H1 (cell line): ENCODE data around the gene OR6N1. TPM values are rescaled to one million over a fixed set of nuclear protein-coding genes. Genes with fewer than 3 reads are reported as not detected.

Source experiments
- CTCF ChIA-PET: fragments of 300-600 bp; sonication (Branson Sonifier 250); formaldehyde crosslinking; loops from one replicate; lab custom pipeline; 2021; ENCODE audit not compliant: partially characterized antibody; lab: Charles Lee
- POLR2A ChIA-PET: fragments of 300-600 bp; sonication (Branson Sonifier 250); formaldehyde crosslinking; loops from one replicate; lab custom pipeline; 2021; ENCODE audit warnings: inconsistent platforms; ENCODE audit not compliant: partially characterized antibody; lab: Charles Lee
- DNase-seq, 2 experiments: peaks; one replicate each; pipeline versions ENCODE4 v3.0.0 to v3.0.0-alpha.2; 2010 to 2022; ENCODE audit warnings: low spot score in 2 of 2, low read depth in 1 of 2, mixed read lengths in 1 of 2
- FAIRE-seq: peaks from 2 replicates; lab custom pipeline; 2011; peaks lifted over from hg19 to GRCh38; lab: Jason Lieb, UNC
- H2AFZ ChIP-seq: 2 replicates; pipeline ENCODE4 v1.8.1; 2012; ENCODE audit warnings: low read length, inconsistent platforms
- H2AK5ac ChIP-seq: 2 replicates; pipeline ENCODE4 v1.6.1; 2013; ENCODE audit warnings: low read depth, low read length
- H2BK120ac ChIP-seq: replicated peaks from 2 replicates; pipeline ENCODE3; 2013; ENCODE audit warnings: low read depth, low read length, inconsistent platforms
- H2BK12ac ChIP-seq: 2 replicates; pipeline ENCODE4 v1.6.1; 2013; ENCODE audit warnings: low read depth, low read length
- H2BK15ac ChIP-seq: 2 replicates; pipeline ENCODE4 v1.6.1; 2013; ENCODE audit warnings: low read length
- H2BK20ac ChIP-seq: 2 replicates; pipeline ENCODE4 v1.6.1; 2013; ENCODE audit warnings: low read length
- H2BK5ac ChIP-seq: 2 replicates; pipeline ENCODE4 v1.6.1; 2013; ENCODE audit warnings: low read depth, low read length
- H3K14ac ChIP-seq: 2 replicates; pipeline ENCODE4 v1.6.1; 2013; ENCODE audit warnings: inconsistent platforms; ENCODE audit not compliant: insufficient read length
- H3K18ac ChIP-seq: 2 replicates; pipeline ENCODE4 v1.6.1; 2013; ENCODE audit warnings: low read length; ENCODE audit errors: extremely low read depth
- H3K23ac ChIP-seq: 2 replicates; pipeline ENCODE4 v1.6.1; 2013; ENCODE audit warnings: inconsistent platforms; ENCODE audit not compliant: insufficient read length
- H3K23me2 ChIP-seq: 2 replicates; pipeline ENCODE4 v1.6.1; 2013; ENCODE audit warnings: low read depth, low read length
- H3K27ac ChIP-seq: 2 replicates; pipeline ENCODE4 v1.6.1; 2011; ENCODE audit warnings: low read depth, low read length, inconsistent platforms
- H3K27me3 ChIP-seq, 4 experiments: replicated peaks in 1 of 4; 1 replicate in 1 of 4; 2 replicates in 3 of 4; pipeline versions ENCODE4 v1.6.1 to v1.8.1; 2011 to 2013; ENCODE audit warnings: low read length in 3 of 4, mild to moderate bottlenecking in 3 of 4, inconsistent platforms in 2 of 4, mixed read lengths in 2 of 4, moderate library complexity in 1 of 4; ENCODE audit not compliant: control insufficient read depth in 3 of 4, insufficient read depth in 3 of 4; ENCODE audit errors: extremely low read depth in 1 of 4
- H3K36me3 ChIP-seq, 4 experiments: 2 replicates each; pipeline versions ENCODE4 v1.6.1 to v1.8.1; 2011 to 2013; ENCODE audit warnings: mild to moderate bottlenecking in 4 of 4, low read length in 3 of 4, moderate library complexity in 2 of 4, control low read depth in 1 of 4, inconsistent platforms in 1 of 4; ENCODE audit not compliant: insufficient read depth in 4 of 4, control insufficient read depth in 2 of 4
- H3K4ac ChIP-seq: replicated peaks from 2 replicates; pipeline ENCODE3; 2013; ENCODE audit warnings: low read length, low read depth, mixed read lengths, inconsistent platforms; ENCODE audit not compliant: insufficient read length
- H3K4me1 ChIP-seq, 4 experiments: replicated peaks in 1 of 4; 1 replicate in 1 of 4; 2 replicates in 3 of 4; pipeline versions ENCODE4 v1.6.1 to v1.8.1; 2011 to 2013; ENCODE audit warnings: low read length in 3 of 4, inconsistent platforms in 2 of 4, mixed read lengths in 1 of 4; ENCODE audit not compliant: insufficient read depth in 4 of 4, control insufficient read depth in 3 of 4
- H3K4me2 ChIP-seq, 2 experiments: 2 replicates each; pipeline versions ENCODE4 v1.6.1 to v1.8.1; 2011 to 2013; ENCODE audit warnings: low read depth in 2 of 2, low read length in 2 of 2, control low read depth in 1 of 2, inconsistent platforms in 1 of 2, mild to moderate bottlenecking in 1 of 2; ENCODE audit not compliant: insufficient read depth in 1 of 2
- H3K4me3 ChIP-seq, 4 experiments: fragments of 200-600, 300-600 bp in 1 of 4; sonication (generic), shearing (Covaris generic), sonication (Bioruptor Twin) in 1 of 4; 2 replicates each; pipeline versions ENCODE4 v1.5.1 to v1.8.1; 2011 to 2016; ENCODE audit warnings: low read length in 4 of 4, low read depth in 3 of 4, control low read depth in 2 of 4, inconsistent platforms in 2 of 4, mild to moderate bottlenecking in 2 of 4, mixed read lengths in 1 of 4, moderate library complexity in 1 of 4; ENCODE audit not compliant: insufficient read depth in 2 of 4; ENCODE audit errors: extremely low read depth in 1 of 4
- H3K56ac ChIP-seq: replicated peaks from 2 replicates; pipeline ENCODE3; 2013; ENCODE audit warnings: low read depth, mild to moderate bottlenecking, mixed read lengths, low read length, inconsistent platforms; ENCODE audit not compliant: insufficient read length
- H3K79me1 ChIP-seq: 2 replicates; pipeline ENCODE4 v1.6.1; 2013; ENCODE audit warnings: low read depth, low read length, control low read depth
- H3K79me2 ChIP-seq, 2 experiments: 2 replicates each; pipeline versions ENCODE4 v1.6.1 to v1.8.1; 2012 to 2013; ENCODE audit warnings: low read length in 2 of 2, mild to moderate bottlenecking in 2 of 2, inconsistent platforms in 1 of 2; ENCODE audit not compliant: insufficient read depth in 2 of 2, control insufficient read depth in 1 of 2
- H3K9ac ChIP-seq, 4 experiments: replicated peaks in 1 of 4; 1 replicate in 1 of 4; 2 replicates in 3 of 4; pipeline versions ENCODE4 v1.6.1 to v1.8.1; 2011 to 2013; ENCODE audit warnings: low read depth in 3 of 4, low read length in 3 of 4, control low read depth in 2 of 4, mild to moderate bottlenecking in 2 of 4, moderate library complexity in 2 of 4, inconsistent platforms in 1 of 4; ENCODE audit errors: extremely low read depth in 1 of 4
- H3K9me3 ChIP-seq, 2 experiments: 2 replicates each; pipeline versions ENCODE4 v1.6.1 to v1.8.1; 2012 to 2013; ENCODE audit warnings: mild to moderate bottlenecking in 2 of 2, moderate library complexity in 2 of 2, control low read depth in 1 of 2, inconsistent platforms in 1 of 2, low read depth in 1 of 2, low read length in 1 of 2, mixed read lengths in 1 of 2; ENCODE audit not compliant: insufficient read depth in 2 of 2
- H4K20me1 ChIP-seq, 2 experiments: replicated peaks in 1 of 2; 2 replicates each; pipeline versions ENCODE3 to v1.8.1; 2011 to 2013; ENCODE audit warnings: inconsistent platforms in 2 of 2, low read length in 2 of 2, mild to moderate bottlenecking in 1 of 2; ENCODE audit not compliant: insufficient read depth in 2 of 2, control insufficient read depth in 1 of 2
- H4K5ac ChIP-seq: 2 replicates; pipeline ENCODE4 v1.6.1; 2013; ENCODE audit warnings: low read length, low read depth, mixed read lengths, inconsistent platforms; ENCODE audit not compliant: insufficient read length
- H4K8ac ChIP-seq: 2 replicates; pipeline ENCODE4 v1.8.0; 2013; ENCODE audit warnings: mild to moderate bottlenecking, moderate library complexity, low read length, inconsistent platforms; ENCODE audit not compliant: insufficient read depth; ENCODE audit errors: extremely low read depth
- H4K91ac ChIP-seq: replicated peaks from 2 replicates; pipeline ENCODE3; 2013; ENCODE audit warnings: low read length, mixed read lengths, inconsistent platforms; ENCODE audit not compliant: insufficient read length
- HDAC6 ChIP-seq: IDR thresholded peaks from one replicate; pipeline ENCODE4 v1.7.1; 2012; ENCODE audit warnings: low read depth, mild to moderate bottlenecking, inconsistent platforms, low read length, moderate library complexity
- JUND ChIP-seq: IDR thresholded peaks from 2 replicates; pipeline ENCODE4 v1.6.1; 2011; ENCODE audit warnings: mild to moderate bottlenecking, improper control_type of control experiment, low read length
- RFX5 ChIP-seq: IDR thresholded peaks from 2 replicates; pipeline ENCODE4 v1.6.1; 2011; ENCODE audit warnings: low read depth, low read length, improper control_type of control experiment, borderline replicate concordance
- TAF7 ChIP-seq: optimal IDR thresholded peaks from 2 replicates; pipeline ENCODE3; 2011; ENCODE audit warnings: low read depth, mild to moderate bottlenecking, inconsistent platforms, low read length, moderate library complexity, borderline replicate concordance
- WGBS, 2 experiments: shearing (Covaris generic) in 1 of 2; methylation state at CpG; one replicate each; pipeline versions ENCODE4 v1.1.6 to v1.1.7; 2013 to 2015; ENCODE audit warnings: low lambda C conversion rate in 2 of 2, mixed read lengths in 2 of 2, inconsistent platforms in 1 of 2, low coverage in 1 of 2, missing lambda C conversion rate in 1 of 2; ENCODE audit not compliant: insufficient replicate concordance in 2 of 2, insufficient coverage in 1 of 2, insufficient read length in 1 of 2; ENCODE audit errors: extremely low coverage in 1 of 2, missing lambda C conversion rate in 1 of 2; 5-methylcytosine and 5-hydroxymethylcytosine counted together
- polyA plus RNA-seq, 7 experiments: library from polyadenylated mRNA; depleted of rRNA in 3 of 7; stranded (reverse) in 5 of 7; unstranded in 2 of 7; fragments of >200 nt in 5 of 7; fragments of 200-250 nt in 2 of 7; gene quantifications; 1 replicate in 5 of 7; 2 replicates in 1 of 7; 4 replicates in 1 of 7; pipeline versions ENCODE4 v1.2.1 to v1.2.3, GENCODE V29; 2011 to 2013; ENCODE audit warnings: missing spikeins in 2 of 7, mixed read lengths in 2 of 7
- total RNA-seq: library from RNA; stranded (reverse); fragmentation: NEBNext Ultra II Directional; extraction: Animal tissue kit (Norgen Biotek cat#: 25700); gene quantifications from 2 replicates; pipeline ENCODE4 v1.2.1, GENCODE V29; 2021

Gene OR6N1
- total and polyA plus RNA-seq, 2 of the 8 experiments (the other 6 are each of a cell fraction or from before 2014, with no cell fraction given), result not detected

DNA sequence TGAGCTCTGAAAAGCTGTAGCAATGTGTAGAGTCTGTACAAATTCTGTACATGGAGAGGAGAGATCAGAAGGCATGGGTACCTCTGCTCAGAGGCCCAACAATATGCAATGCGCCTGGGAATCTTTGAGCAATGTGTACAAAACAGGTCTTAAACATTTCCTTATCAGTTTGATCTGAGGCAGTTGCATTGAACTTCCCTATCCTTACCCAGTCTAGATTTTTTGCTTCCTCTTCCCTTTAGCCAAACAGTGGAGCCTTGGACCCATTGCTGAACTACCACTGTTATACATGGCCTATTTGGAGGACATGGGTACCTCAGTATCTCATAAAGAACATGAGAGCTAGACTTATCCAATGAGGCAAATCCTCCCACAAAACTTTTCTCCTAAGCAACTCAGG, 46.6 kb upstream of the OR6N1 start:
- H3K14ac ChIP-seq, result no peak overlapping the region
- no peak overlapping the region for H3K4ac ChIP-seq
- H2BK120ac ChIP-seq, result no peak overlapping the region
- no peak for FAIRE-seq
- H2BK20ac ChIP-seq, result no peak overlapping the region
- no peak overlapping the region for H2AK5ac ChIP-seq
- H3K9ac ChIP-seq, result no peak overlapping the region
- no peak overlapping the region for H4K5ac ChIP-seq
- no peak overlapping the region for H2BK12ac ChIP-seq
- no peaks in the 10 kb centered on the region for H3K9me3 ChIP-seq
- no peak overlapping the region for H3K27ac ChIP-seq
- no peaks in the 10 kb centered on the region for H3K79me1 ChIP-seq
- H4K20me1 ChIP-seq, result no peaks in the 10 kb centered on the region
- H2AFZ ChIP-seq, result peak overlapping the region; percentile 36; the same call in 1 of the 2 replicates
- ChIA-PET CTCF (no interaction called here), POLR2A (no interaction called here)
- H2BK15ac ChIP-seq, result no peak overlapping the region
- WGBS, 2 experiments, result 100% methylated on average over 1 of the region's 1 CpG; no CpG with 5 or more reads in 1 of the 2 experiments
- no peak overlapping the region for H3K23ac ChIP-seq
- H3K4me1 ChIP-seq, result no peaks in the 10 kb centered on the region
- H3K4me2 ChIP-seq, result no peak overlapping the region
- H4K8ac ChIP-seq, result no peak overlapping the region
- H3K23me2 ChIP-seq, result no peaks in the 10 kb centered on the region
- no peak for DNase-seq
- no peaks in the 10 kb centered on the region for H3K36me3 ChIP-seq
- H4K91ac ChIP-seq, result no peak overlapping the region
- no peak overlapping the region for H2BK5ac ChIP-seq
- TF ChIP-seq RFX5 (no peak), HDAC6 (no peak), JUND (no peak), TAF7 (no peak)
- no peak overlapping the region for H3K4me3 ChIP-seq
- no peaks in the 10 kb centered on the region for H3K27me3 ChIP-seq
- H3K56ac ChIP-seq, result no peak overlapping the region
- H3K18ac ChIP-seq, result no peak overlapping the region
- no peaks in the 10 kb centered on the region for H3K79me2 ChIP-seq
